ENCODE measurements around the gene LIMK2. TPM values are rescaled to one million over a fixed set of nuclear protein-coding genes. Genes with fewer than 3 reads are reported as not detected.
A peak's percentile ranks its signal among the peaks of the same experiment; 100 is the strongest.

LIMK2 gene
- total RNA-seq, 3 donors from 2014 or later = 6.9 to 146 (median 135) TPM

DNA sequence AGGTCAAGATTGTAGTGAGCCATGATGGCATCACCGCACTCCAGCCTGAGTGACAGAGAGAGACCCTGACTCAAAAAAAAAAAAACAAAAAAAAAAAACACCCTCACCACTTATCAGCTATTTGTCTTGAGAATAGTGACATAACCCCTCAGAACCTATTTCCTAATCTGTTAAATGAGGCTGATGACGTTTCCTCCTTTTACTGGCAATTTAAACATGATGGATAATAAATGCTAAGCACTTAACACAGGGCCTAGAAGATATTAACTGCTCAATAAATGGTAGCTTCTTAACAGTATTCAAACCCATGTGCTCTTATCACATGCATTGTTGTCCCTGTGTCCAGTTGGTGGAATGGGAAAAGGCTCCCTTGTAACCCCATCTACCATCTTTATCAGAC, 34.6 kb downstream of the LIMK2 start:
- peaks cover 0 to 17% of the 10 kb centered on the region in 2 donors for H3K4me1 ChIP-seq
- no peak overlapping the region for H3K4me3 ChIP-seq
- TF ChIP-seq, protein P1, sequence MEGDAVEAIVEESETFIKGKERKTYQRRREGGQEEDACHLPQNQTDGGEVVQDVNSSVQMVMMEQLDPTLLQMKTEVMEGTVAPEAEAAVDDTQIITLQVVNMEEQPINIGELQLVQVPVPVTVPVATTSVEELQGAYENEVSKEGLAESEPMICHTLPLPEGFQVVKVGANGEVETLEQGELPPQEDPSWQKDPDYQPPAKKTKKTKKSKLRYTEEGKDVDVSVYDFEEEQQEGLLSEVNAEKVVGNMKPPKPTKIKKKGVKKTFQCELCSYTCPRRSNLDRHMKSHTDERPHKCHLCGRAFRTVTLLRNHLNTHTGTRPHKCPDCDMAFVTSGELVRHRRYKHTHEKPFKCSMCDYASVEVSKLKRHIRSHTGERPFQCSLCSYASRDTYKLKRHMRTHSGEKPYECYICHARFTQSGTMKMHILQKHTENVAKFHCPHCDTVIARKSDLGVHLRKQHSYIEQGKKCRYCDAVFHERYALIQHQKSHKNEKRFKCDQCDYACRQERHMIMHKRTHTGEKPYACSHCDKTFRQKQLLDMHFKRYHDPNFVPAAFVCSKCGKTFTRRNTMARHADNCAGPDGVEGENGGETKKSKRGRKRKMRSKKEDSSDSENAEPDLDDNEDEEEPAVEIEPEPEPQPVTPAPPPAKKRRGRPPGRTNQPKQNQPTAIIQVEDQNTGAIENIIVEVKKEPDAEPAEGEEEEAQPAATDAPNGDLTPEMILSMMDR (IDR thresholded peaks at IDR 0.05) = no peak
- TF ChIP-seq POLR2AphosphoS5 (IDR thresholded peaks at IDR 0.05) (no peak), POLR2A (IDR thresholded peaks at IDR 0.05) (no peak)
- intact Hi-C loops (cut with DNase I; ENCODE audit: low total_unique reads) = no loop called here
- no peaks in the 10 kb centered on the region for H3K36me3 ChIP-seq
- H3K27me3 ChIP-seq = no peaks in the 10 kb centered on the region
- no peak for DNase-seq (ENCODE audit: low spot score in 2 of 2)
- no peaks in the 10 kb centered on the region for H3K9me3 ChIP-seq
- peak overlapping the region in 1 of 2 donors; percentile 98 for H3K27ac ChIP-seq

DNA sequence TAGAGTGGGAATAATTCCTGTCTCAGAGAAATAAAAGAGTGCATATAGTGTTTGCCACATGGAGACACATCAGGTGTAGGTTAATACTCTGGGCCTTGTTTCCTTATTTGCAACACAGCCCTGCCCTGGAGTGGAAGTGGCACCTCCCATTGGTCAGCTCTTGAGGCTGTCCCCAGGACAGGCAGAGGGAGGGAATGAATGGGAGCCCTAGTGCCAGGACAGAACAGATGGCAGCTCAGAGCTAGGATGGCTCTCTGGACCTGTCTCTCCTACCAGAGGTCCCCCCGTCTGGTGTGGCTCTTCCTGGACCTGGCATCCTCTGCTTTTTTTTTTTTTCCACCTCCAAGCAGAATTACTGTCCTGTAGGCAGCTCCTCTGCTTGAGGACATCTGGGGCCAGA, 35.6 kb downstream of the LIMK2 start:
- Histone ChIP-seq H3K9me3 (no peaks in the 10 kb centered on the region), H3K27ac (peak overlapping the region in 1 of 2 donors; percentile 98), H3K4me1 (peaks cover 0 to 21% of the 10 kb centered on the region in 2 donors)

DNA sequence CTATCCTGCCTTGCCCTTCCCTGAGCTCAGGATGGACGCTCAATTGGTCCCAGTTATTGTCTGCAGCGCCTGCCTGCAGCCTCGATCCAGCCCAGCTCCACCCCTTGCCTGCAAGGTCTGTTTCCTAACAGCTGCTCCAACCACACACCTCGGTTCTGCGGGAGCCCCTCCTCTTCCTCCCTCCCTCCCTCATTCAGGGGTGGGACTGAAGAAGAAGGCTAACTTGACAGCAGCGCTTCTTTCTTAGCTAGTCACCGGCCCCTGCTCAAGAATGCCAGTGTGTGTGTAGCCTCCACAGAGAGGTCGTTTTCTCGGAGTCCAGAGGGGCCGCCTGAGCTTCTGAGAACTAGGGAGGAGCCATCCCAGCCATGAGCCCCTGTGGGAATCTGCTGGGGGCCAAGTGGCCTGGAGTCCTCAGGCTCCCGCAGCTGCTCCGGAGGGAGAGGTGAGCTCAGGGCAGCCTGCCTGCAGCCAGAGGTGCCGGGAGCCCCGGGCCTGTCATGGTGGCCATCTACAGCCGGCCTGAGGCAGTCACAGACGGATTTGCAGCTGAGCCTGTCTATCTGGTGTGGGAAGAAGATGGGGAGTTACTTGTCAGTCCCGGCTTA, 36.1 kb downstream of the LIMK2 start:
- intact Hi-C loops (cut with DNase I; ENCODE audit: low total_unique reads) = no loop called here
- Histone ChIP-seq H3K27ac (peak overlapping the region; percentile 88 to 98), H3K4me1 (peaks cover 0 to 25% of the 10 kb centered on the region in 2 donors), H3K36me3 (no peaks in the 10 kb centered on the region), H3K9me3 (no peaks in the 10 kb centered on the region), H3K27me3 (no peaks in the 10 kb centered on the region), H3K4me3 (peak overlapping the region; percentile 42 to 79 (median 76))
- DNase-seq (ENCODE audit: low spot score in 2 of 2) = peak; percentile 86 to 94
- TF ChIP-seq POLR2AphosphoS5 (IDR thresholded peaks at IDR 0.05) (peak; percentile 27 to 93 (median 60)), POLR2A (IDR thresholded peaks at IDR 0.05) (peak; percentile 61)
- TF ChIP-seq, protein P1 (IDR thresholded peaks at IDR 0.05) = peak in 1 of 3 donors; percentile 9

More for the DNA sequence above, 35.6 kb downstream of the LIMK2 start:
- intact Hi-C loops (cut with DNase I; ENCODE audit: low total_unique reads) = no loop called here
- peak overlapping the region; percentile 42 to 79 (median 76) for H3K4me3 ChIP-seq
- H3K36me3 ChIP-seq = no peaks in the 10 kb centered on the region
- TF ChIP-seq, protein P1 (IDR thresholded peaks at IDR 0.05) = no peak
- TF ChIP-seq POLR2AphosphoS5 (IDR thresholded peaks at IDR 0.05) = no peak
- TF ChIP-seq POLR2A (IDR thresholded peaks at IDR 0.05) = no peak
- DNase-seq (ENCODE audit: low spot score in 2 of 2) = no peak
- H3K27me3 ChIP-seq = no peaks in the 10 kb centered on the region

DNA sequence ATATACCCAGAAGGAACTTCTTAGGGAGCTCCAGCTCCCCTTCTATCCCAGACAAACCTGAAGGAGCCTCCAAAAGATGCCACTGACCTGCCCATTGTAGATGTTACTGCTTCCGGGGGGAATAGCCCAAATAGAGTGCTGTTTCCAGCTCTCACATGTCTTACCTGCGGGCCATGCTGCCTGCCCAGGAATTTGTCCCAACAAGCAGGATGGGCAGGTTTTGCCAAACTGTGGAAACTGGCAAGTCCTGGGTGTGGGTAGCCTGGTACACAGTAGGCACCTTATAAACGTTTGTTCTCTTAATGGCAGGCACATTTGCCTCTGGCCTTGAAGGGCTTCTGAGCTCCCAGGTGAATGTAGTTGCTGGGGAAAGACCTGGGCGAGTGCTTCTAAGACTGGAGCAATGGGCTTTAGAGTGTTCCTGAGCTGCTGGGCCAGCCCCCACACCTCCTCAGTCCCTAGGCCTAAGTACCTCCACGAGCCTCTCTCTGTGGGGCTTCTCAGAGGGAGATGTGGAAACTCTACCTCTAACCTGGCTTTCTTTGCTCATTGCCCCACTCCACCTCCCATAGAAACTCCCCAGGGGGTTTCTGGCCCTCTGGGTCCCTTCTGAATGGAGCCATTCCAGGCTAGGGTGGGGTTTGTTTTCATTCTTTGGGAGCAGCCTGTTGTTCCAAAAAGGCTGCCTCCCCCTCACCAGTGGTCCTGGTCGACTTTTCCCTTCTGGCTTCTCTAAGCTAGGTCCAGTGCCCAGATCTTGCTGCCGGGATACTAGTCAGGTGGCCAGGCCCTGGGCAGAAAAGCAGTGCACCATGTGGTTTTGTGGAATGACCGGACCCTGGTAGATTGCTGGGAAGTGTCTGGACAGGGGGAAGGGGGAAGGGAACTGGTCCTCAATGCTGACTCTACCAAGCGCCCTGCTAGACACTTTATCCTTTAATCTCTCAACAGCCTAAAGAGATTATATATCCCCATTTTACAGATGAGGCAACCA, 37.2 kb downstream of the LIMK2 start:
- Histone ChIP-seq H3K27me3 (no peaks in the 10 kb centered on the region), H3K9me3 (no peaks in the 10 kb centered on the region), H3K27ac (peak overlapping the region; percentile 88 to 98), H3K4me1 (peaks cover 0 to 33% of the 10 kb centered on the region in 2 donors), H3K4me3 (peak overlapping the region; percentile 42 to 79 (median 76)), H3K36me3 (no peaks in the 10 kb centered on the region)
- peak; percentile 22 to 86 (median 76) for TF ChIP-seq POLR2AphosphoS5 (IDR thresholded peaks at IDR 0.05)
- TF ChIP-seq, protein P1 (IDR thresholded peaks at IDR 0.05) = no peak
- peak; percentile 69 to 94 for DNase-seq (ENCODE audit: low spot score in 2 of 2)
- intact Hi-C loops (cut with DNase I; ENCODE audit: low total_unique reads) = no loop called here

All from breast epithelium (tissue), 4 donors.